HCT116 (cell line): ENCODE data around the gene ADGRG6.

Experiments
- CEBPB ChIP-seq: IDR thresholded peaks from 2 replicates; pipeline ENCODE4 v1.6.1; 2012; ENCODE audit warnings: low read depth
- EZH2 ChIP-seq: fragments of 200-600 bp; sonication (generic); IDR thresholded peaks from 2 replicates; pipeline ENCODE4 v1.6.1; 2017; ENCODE audit warnings: antibody characterized with exemption, mixed run types
- POLR2A ChIP-seq: IDR thresholded peaks from 2 replicates; pipeline ENCODE4 v1.7.0; 2011; ENCODE audit warnings: borderline replicate concordance; ENCODE audit not compliant: insufficient read depth, insufficient read length; ENCODE audit errors: extremely low read depth
- RAD21 ChIP-seq: IDR thresholded peaks from 2 replicates; pipeline ENCODE4 v1.6.1; 2012; ENCODE audit warnings: low read depth, mild to moderate bottlenecking
- TF ChIP-seq, protein P1 (sequence below), 3 experiments: fragments of 200-600 bp in 1 of 3; sonication (generic) in 1 of 3; IDR thresholded peaks in 2 of 3; conservative IDR thresholded peaks in 1 of 3; 2 replicates each; pipeline ENCODE4 v1.5.1; 2012 to 2017; ENCODE audit warnings: low read depth in 2 of 3, low read length in 2 of 3, antibody characterized with exemption in 1 of 3, borderline replicate concordance in 1 of 3, control low read depth in 1 of 3, mild to moderate bottlenecking in 1 of 3, mixed read lengths in 1 of 3, mixed run types in 1 of 3, moderate library complexity in 1 of 3; ENCODE audit not compliant: insufficient read depth in 1 of 3

DNA sequence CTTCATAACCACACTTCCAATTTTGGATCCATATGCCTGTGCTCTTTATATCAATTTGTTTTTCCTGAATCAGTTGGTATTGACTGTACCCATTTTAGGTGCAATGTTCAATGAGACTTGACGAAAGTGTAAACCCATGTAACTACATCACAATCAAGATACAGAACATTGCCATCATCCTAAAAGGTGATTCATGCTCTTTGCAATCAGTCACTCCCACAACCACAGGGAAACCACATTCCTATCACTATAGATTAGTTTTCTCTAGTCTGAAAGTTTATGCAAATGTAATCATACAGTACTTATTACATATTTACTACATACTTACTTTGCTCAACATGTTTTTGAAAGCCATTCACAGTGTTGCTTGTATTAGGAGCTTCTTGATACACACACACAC is 167.4 kb downstream of the ADGRG6 start:
- no peak for TF ChIP-seq CEBPB
- TF ChIP-seq POLR2A: no peak
- TF ChIP-seq, protein P1, sequence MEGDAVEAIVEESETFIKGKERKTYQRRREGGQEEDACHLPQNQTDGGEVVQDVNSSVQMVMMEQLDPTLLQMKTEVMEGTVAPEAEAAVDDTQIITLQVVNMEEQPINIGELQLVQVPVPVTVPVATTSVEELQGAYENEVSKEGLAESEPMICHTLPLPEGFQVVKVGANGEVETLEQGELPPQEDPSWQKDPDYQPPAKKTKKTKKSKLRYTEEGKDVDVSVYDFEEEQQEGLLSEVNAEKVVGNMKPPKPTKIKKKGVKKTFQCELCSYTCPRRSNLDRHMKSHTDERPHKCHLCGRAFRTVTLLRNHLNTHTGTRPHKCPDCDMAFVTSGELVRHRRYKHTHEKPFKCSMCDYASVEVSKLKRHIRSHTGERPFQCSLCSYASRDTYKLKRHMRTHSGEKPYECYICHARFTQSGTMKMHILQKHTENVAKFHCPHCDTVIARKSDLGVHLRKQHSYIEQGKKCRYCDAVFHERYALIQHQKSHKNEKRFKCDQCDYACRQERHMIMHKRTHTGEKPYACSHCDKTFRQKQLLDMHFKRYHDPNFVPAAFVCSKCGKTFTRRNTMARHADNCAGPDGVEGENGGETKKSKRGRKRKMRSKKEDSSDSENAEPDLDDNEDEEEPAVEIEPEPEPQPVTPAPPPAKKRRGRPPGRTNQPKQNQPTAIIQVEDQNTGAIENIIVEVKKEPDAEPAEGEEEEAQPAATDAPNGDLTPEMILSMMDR (IDR thresholded peaks at IDR 0.05 in 2 of 3, conservative IDR thresholded peaks at IDR 0.05 in 1 of 3; ENCODE audit: borderline replicate concordance in 1 of 3, insufficient read depth in 1 of 3, low read depth in 2 of 3, low read length in 2 of 3): no peak
- TF ChIP-seq RAD21: no peak
- no peak for TF ChIP-seq EZH2
